KG1 (cell line): Measurements from ENCODE around the gene PHF21A.
A peak's percentile ranks its signal among the peaks of the same experiment; 100 is the strongest.
"Not testable (repeated sequence)": the region's sequence is repeated elsewhere in the genome, so short reads cannot be mapped to it uniquely, and the experiment has no call there.

ENCODE experiments used
- DNase-seq: peaks from one replicate; lab custom pipeline; 2025; lab: John Stamatoyannopoulos, UW

The PHF21A gene

GRCh38 chr11:46120346-46121300 lies 631 bp downstream of the PHF21A start:
- DNase-seq, result no peak

- DNase-seq, result peak; percentile 31
Observed at GRCh38 chr11:46119352-46120216, 1.7 kb downstream of the PHF21A start.

- no peak for DNase-seq
Observed at GRCh38 chr11:46118702-46119351, 2.4 kb downstream of the PHF21A start.

- no peak for DNase-seq
Observed at GRCh38 chr11:46117842-46118241, 3.4 kb downstream of the PHF21A start.

GRCh38 chr11:46116712-46117037 lies 4.6 kb downstream of the PHF21A start:
- DNase-seq, result not testable (repeated sequence)

- DNase-seq, result no peak
Observed at GRCh38 chr11:46116007-46116711, 5.1 kb downstream of the PHF21A start.

GRCh38 chr11:46114961-46115360 lies 6.3 kb downstream of the PHF21A start:
- DNase-seq, result no peak

GRCh38 chr11:46114378-46114777 lies 6.9 kb downstream of the PHF21A start:
- no peak for DNase-seq

- no peak for DNase-seq
Observed at GRCh38 chr11:46112961-46113607, 8.2 kb downstream of the PHF21A start.

GRCh38 chr11:46108751-46109150 lies 12.5 kb downstream of the PHF21A start:
- DNase-seq, result no peak

GRCh38 chr11:46107780-46108179 lies 13.5 kb downstream of the PHF21A start:
- DNase-seq, result no peak

GRCh38 chr11:46107408-46107718 lies 13.9 kb downstream of the PHF21A start:
- DNase-seq, result no peak

GRCh38 chr11:46106530-46107407 lies 14.5 kb downstream of the PHF21A start:
- no peak for DNase-seq

- no peak for DNase-seq
Observed at GRCh38 chr11:46105926-46106325, 15.3 kb downstream of the PHF21A start.

GRCh38 chr11:46105134-46105628 lies 16.1 kb downstream of the PHF21A start:
- DNase-seq, result no peak

- DNase-seq, result no peak
Observed at GRCh38 chr11:46102843-46103242, 18.4 kb downstream of the PHF21A start.

GRCh38 chr11:46100670-46101069 lies 20.6 kb downstream of the PHF21A start:
- no peak for DNase-seq

- DNase-seq, result no peak
Observed at GRCh38 chr11:46099963-46100316, 21.3 kb downstream of the PHF21A start.

GRCh38 chr11:46090375-46090774 lies 30.9 kb downstream of the PHF21A start:
- no peak for DNase-seq

- no peak for DNase-seq
Observed at GRCh38 chr11:46079662-46080061, 41.6 kb downstream of the PHF21A start.
